ENCODE results near the gene TGFBI.
"Not testable (repeated sequence)": the region's sequence is repeated elsewhere in the genome, so short reads cannot be mapped to it uniquely, and the experiment has no call there.

The TGFBI gene

GRCh38 chr5:136027311-136027710 lies 1.5 kb upstream of the TGFBI start:
- no peak for DNase-seq

- DNase-seq = no peak
Observed at GRCh38 chr5:136028090-136028489, 698 bp upstream of the TGFBI start.

- DNase-seq = no peak
Observed at GRCh38 chr5:136030252-136030651, 1.5 kb downstream of the TGFBI start.

GRCh38 chr5:136030956-136031611 lies 2.3 kb downstream of the TGFBI start:
- no peak for DNase-seq

- DNase-seq = no peak
Observed at GRCh38 chr5:136031711-136032110, 2.9 kb downstream of the TGFBI start.

GRCh38 chr5:136032564-136032963 lies 3.8 kb downstream of the TGFBI start:
- DNase-seq = no peak

- DNase-seq = no peak
Observed at GRCh38 chr5:136033234-136033633, 4.4 kb downstream of the TGFBI start.

GRCh38 chr5:136033848-136034247 lies 5.1 kb downstream of the TGFBI start:
- DNase-seq = no peak

GRCh38 chr5:136034492-136034891 lies 5.7 kb downstream of the TGFBI start:
- no peak for DNase-seq

- no peak for DNase-seq
Observed at GRCh38 chr5:136034984-136035383, 6.2 kb downstream of the TGFBI start.

- no peak for DNase-seq
Observed at GRCh38 chr5:136035837-136036236, 7.0 kb downstream of the TGFBI start.

- no peak for DNase-seq
Observed at GRCh38 chr5:136036293-136036911, 7.6 kb downstream of the TGFBI start.

GRCh38 chr5:136037001-136037705 lies 8.4 kb downstream of the TGFBI start:
- DNase-seq = no peak

- no peak for DNase-seq
Observed at GRCh38 chr5:136038635-136039034, 9.8 kb downstream of the TGFBI start.

- no peak for DNase-seq
Observed at GRCh38 chr5:136039202-136039601, 10.4 kb downstream of the TGFBI start.

GRCh38 chr5:136040746-136041415 lies 12.1 kb downstream of the TGFBI start:
- DNase-seq = no peak

- DNase-seq = no peak
Observed at GRCh38 chr5:136042156-136042555, 13.4 kb downstream of the TGFBI start.

GRCh38 chr5:136042665-136043121 lies 13.9 kb downstream of the TGFBI start:
- no peak for DNase-seq

- no peak for DNase-seq
Observed at GRCh38 chr5:136043551-136043950, 14.8 kb downstream of the TGFBI start.

- DNase-seq = no peak
Observed at GRCh38 chr5:136043968-136044610, 15.3 kb downstream of the TGFBI start.

- not testable (repeated sequence) for DNase-seq
Observed at GRCh38 chr5:136045026-136045425, 16.2 kb downstream of the TGFBI start.

GRCh38 chr5:136046246-136046645 lies 17.5 kb downstream of the TGFBI start:
- DNase-seq = no peak

GRCh38 chr5:136047858-136048257 lies 19.1 kb downstream of the TGFBI start:
- DNase-seq = no peak

Data from NCI-H510A (cell line).